IMR-90 (cell line): ENCODE results near the gene ATG14. TPM values are rescaled to one million over a fixed set of nuclear protein-coding genes. Genes with fewer than 3 reads are reported as not detected.

Source experiments
- ATAC-seq: fragments of 200-7000 bp; cut with Tn5 transposase; 2 replicates; pipeline ENCODE4 v1.9.1; 2020; ENCODE audit warnings: low read depth, mild to moderate bottlenecking, moderate library complexity
- BruUV-seq: library from RNA; stranded (reverse); fragments of 400-500 nt; replicated peaks from 2 replicates; lab custom pipeline; 2021; lab: Mats Ljungman, UMichigan
- CTCF ChIA-PET: fragments of 300-600 bp; formaldehyde crosslinking; extraction: SDS; loops from one replicate; lab custom pipeline; 2021; ENCODE audit warnings: antibody characterized with exemption; lab: Yijun Ruan, JAX
- POLR2A ChIA-PET: fragments of 300-600 bp; sonication (Branson Sonifier 250); formaldehyde crosslinking; loops from one replicate; lab custom pipeline; 2022; ENCODE audit warnings: antibody characterized with exemption; ENCODE audit not compliant: unreplicated experiment; lab: Charles Lee
- DNase-seq: peaks from one replicate; pipeline ENCODE4 v3.0.0; 2013
- H2AFZ ChIP-seq: replicated peaks from 2 replicates; pipeline ENCODE3; 2013; ENCODE audit warnings: low read length, mild to moderate bottlenecking; ENCODE audit not compliant: poor library complexity
- H2AK5ac ChIP-seq: 2 replicates; pipeline ENCODE4 v1.6.1; 2013; ENCODE audit warnings: low read depth, low read length, inconsistent platforms
- H2AK9ac ChIP-seq: replicated peaks from 2 replicates; pipeline ENCODE3; 2013; ENCODE audit warnings: mild to moderate bottlenecking, low read depth, low read length, moderate library complexity; ENCODE audit not compliant: poor library complexity
- H2BK120ac ChIP-seq: 2 replicates; pipeline ENCODE4 v1.6.1; 2013; ENCODE audit warnings: low read depth, low read length, inconsistent platforms
- H2BK15ac ChIP-seq: 3 replicates; pipeline ENCODE4 v1.6.1; 2013; ENCODE audit warnings: low read depth, low read length, inconsistent platforms
- H2BK20ac ChIP-seq: 2 replicates; pipeline ENCODE4 v1.6.1; 2013; ENCODE audit warnings: low read depth, mild to moderate bottlenecking, inconsistent platforms, low read length, moderate library complexity
- H2BK5ac ChIP-seq: 2 replicates; pipeline ENCODE4 v1.6.1; 2013; ENCODE audit warnings: mild to moderate bottlenecking, low read depth, low read length, inconsistent platforms; ENCODE audit not compliant: poor library complexity, severe bottlenecking
- H3K14ac ChIP-seq: replicated peaks from 2 replicates; pipeline ENCODE4 v1.6.1; 2013; ENCODE audit warnings: low read depth, low read length, inconsistent platforms
- H3K18ac ChIP-seq: 2 replicates; pipeline ENCODE4 v1.6.1; 2013; ENCODE audit warnings: low read depth, low read length, control low read depth
- H3K23ac ChIP-seq: 2 replicates; pipeline ENCODE4 v1.6.1; 2013; ENCODE audit warnings: low read depth, low read length, inconsistent platforms
- H3K27ac ChIP-seq: 2 replicates; pipeline ENCODE4 v1.5.1; 2013; ENCODE audit warnings: mild to moderate bottlenecking, control low read depth, low read length; ENCODE audit not compliant: insufficient read depth
- H3K27me3 ChIP-seq: 2 replicates; pipeline ENCODE4 v1.6.1; 2013; ENCODE audit warnings: low read length; ENCODE audit not compliant: control insufficient read depth, insufficient read depth
- H3K36me3 ChIP-seq: 2 replicates; pipeline ENCODE4 v1.6.1; 2013; ENCODE audit warnings: low read length, mixed read lengths; ENCODE audit not compliant: control insufficient read depth, insufficient read depth
- H3K4ac ChIP-seq: 2 replicates; pipeline ENCODE4 v1.6.1; 2013; ENCODE audit warnings: low read depth, low read length, inconsistent platforms
- H3K4me1 ChIP-seq: 2 replicates; pipeline ENCODE4 v1.6.1; 2013; ENCODE audit warnings: low read length, mixed read lengths; ENCODE audit not compliant: control insufficient read depth, insufficient read depth
- H3K4me2 ChIP-seq: 2 replicates; pipeline ENCODE4 v1.6.1; 2013; ENCODE audit warnings: low read depth, mild to moderate bottlenecking, control low read depth, low read length, moderate library complexity
- H3K4me3 ChIP-seq: 2 replicates; pipeline ENCODE4 v1.5.1; 2013; ENCODE audit warnings: low read depth, mild to moderate bottlenecking, control low read depth, low read length, moderate library complexity; ENCODE audit not compliant: insufficient read depth
- H3K56ac ChIP-seq: 2 replicates; pipeline ENCODE4 v1.6.1; 2013; ENCODE audit warnings: low read length, inconsistent platforms; ENCODE audit not compliant: insufficient read depth; ENCODE audit errors: extremely low read depth
- H3K79me1 ChIP-seq, 2 experiments: 2 replicates each; pipeline ENCODE4 v1.6.1; 2013; ENCODE audit warnings: low read length in 2 of 2, inconsistent platforms in 1 of 2, low read depth in 1 of 2
- H3K9ac ChIP-seq: 2 replicates; pipeline ENCODE4 v1.6.1; 2013; ENCODE audit warnings: low read depth, low read length, control low read depth
- H3K9me1 ChIP-seq: 2 replicates; pipeline ENCODE4 v1.6.1; 2013; ENCODE audit warnings: low read length, inconsistent platforms; ENCODE audit not compliant: insufficient read depth
- H3K9me3 ChIP-seq: 2 replicates; pipeline ENCODE4 v1.6.1; 2013; ENCODE audit warnings: low read length; ENCODE audit not compliant: control insufficient read depth, insufficient read depth
- H4K20me1 ChIP-seq: 2 replicates; pipeline ENCODE4 v1.6.1; 2013; ENCODE audit warnings: low read length, inconsistent platforms; ENCODE audit not compliant: insufficient read depth
- H4K5ac ChIP-seq: 2 replicates; pipeline ENCODE4 v1.6.1; 2013; ENCODE audit warnings: mild to moderate bottlenecking, low read depth, low read length, control low read depth
- H4K8ac ChIP-seq, 2 experiments: 2 replicates each; pipeline ENCODE4 v1.6.1; 2013; ENCODE audit warnings: low read depth in 2 of 2, low read length in 2 of 2, control low read depth in 1 of 2, inconsistent platforms in 1 of 2
- H4K91ac ChIP-seq: 2 replicates; pipeline ENCODE4 v1.6.1; 2013; ENCODE audit warnings: low read depth, low read length, inconsistent platforms; ENCODE audit not compliant: insufficient read depth
- BHLHE40 ChIP-seq: fragments of 150-350 bp; IDR thresholded peaks from 2 replicates; pipeline ENCODE4 v1.6.1; 2016; ENCODE audit warnings: mild to moderate bottlenecking, low read depth, low read length
- CTCF ChIP-seq: conservative IDR thresholded peaks from 2 replicates; pipeline ENCODE4 v1.5.1; 2012; ENCODE audit warnings: mild to moderate bottlenecking, low read depth, low read length, improper control_type of control experiment
- MAFK ChIP-seq: IDR thresholded peaks from 2 replicates; pipeline ENCODE4 v1.6.1; 2012; ENCODE audit warnings: low read depth, low read length, improper control_type of control experiment
- MAZ ChIP-seq: IDR thresholded peaks from 2 replicates; pipeline ENCODE4 v1.6.1; 2012; ENCODE audit warnings: low read depth, mild to moderate bottlenecking, low read length, improper control_type of control experiment, moderate library complexity, borderline replicate concordance
- NFE2L2 ChIP-seq: fragments of 150-350 bp; IDR thresholded peaks from 2 replicates; pipeline ENCODE4 v1.6.1; 2016; ENCODE audit warnings: low read depth, mild to moderate bottlenecking, low read length
- RAD21 ChIP-seq: IDR thresholded peaks from 2 replicates; pipeline ENCODE4 v1.6.1; 2012; ENCODE audit warnings: low read length, improper control_type of control experiment
- USF2 ChIP-seq: fragments of 150-350 bp; IDR thresholded peaks from 2 replicates; pipeline ENCODE4 v1.6.1; 2017; ENCODE audit warnings: mild to moderate bottlenecking, antibody characterized with exemption, low read length, low read depth
- WGBS, 2 experiments: methylation state at CpG; one replicate each; pipeline versions ENCODE4 v1.1.5 to v1.1.7; 2013; ENCODE audit warnings: missing lambda C conversion rate in 2 of 2; ENCODE audit not compliant: insufficient read length in 1 of 2; ENCODE audit errors: extremely low coverage in 2 of 2; 5-methylcytosine and 5-hydroxymethylcytosine counted together
- dilution Hi-C: fragments of 300-500 bp; cut with HindIII; formaldehyde crosslinking; loops from one replicate; pipeline ENCODE4 v1.14.3; 2018; ENCODE audit warnings: low sequenced_read_pairs; ENCODE audit not compliant: unreplicated experiment
- in situ Hi-C: fragments of 300-500 bp; cut with MboI; formaldehyde crosslinking; loops from 3 replicates; pipeline ENCODE4 v1.14.3; 2019; ENCODE audit warnings: low sequenced_read_pairs, inconsistent platforms, mixed read lengths
- intact Hi-C: fragments of 100-400 bp; cut with micrococcal nuclease; formaldehyde crosslinking; loops from 2 replicates; pipeline ENCODE4 v1.10.0; 2022
- polyA plus RNA-seq, 3 experiments: library from polyadenylated mRNA; depleted of rRNA; stranded (reverse); fragments of >200 nt; gene quantifications; 2 replicates each; pipeline ENCODE4 v1.2.3, GENCODE V29; 2012; ENCODE audit warnings: low replicate concordance in 1 of 3
- total RNA-seq: library from RNA; depleted of rRNA; stranded (reverse); fragments of >200 nt; gene quantifications from 2 replicates; pipeline ENCODE4 v1.2.3, GENCODE V29; 2012

ATG14 gene
- total and polyA plus RNA-seq, 2 of the 4 experiments (the other 2 are of a cell fraction) = 5.0 to 12.4 TPM

GRCh38 chr14:55387121-55387520, 24.5 kb downstream of the ATG14 start:
- no peak overlapping the region for H3K23ac ChIP-seq
- CTCF ChIA-PET = interaction anchor here (1.0 kb wide), 1 partner anchor 28 kb away, joined by 3 read pairs; no protein-coding TSS in a partner anchor
- ATAC-seq = no peak

More at GRCh38 chr14:55387121-55387520, 24.5 kb downstream of the ATG14 start:
- no peak overlapping the region for H3K4me3 ChIP-seq
- peaks cover 15% of the 10 kb centered on the region for H3K9me1 ChIP-seq
- H2BK20ac ChIP-seq = no peak overlapping the region
- intact Hi-C loops = no loop called here
- H3K9me3 ChIP-seq = no peaks in the 10 kb centered on the region
- H3K27ac ChIP-seq = no peak overlapping the region
- dilution Hi-C loops = no loop called here
- H4K8ac ChIP-seq = no peak overlapping the region
- peaks cover 0 to 26% of the 10 kb centered on the region in 2 experiments; a peak in 2 of 4 replicates for H3K79me1 ChIP-seq
- no peak overlapping the region; the same call in 1 of the 2 replicates for H2BK120ac ChIP-seq
- H4K20me1 ChIP-seq = no peaks in the 10 kb centered on the region
- no CpG with 5 or more reads among the region's 4 CpGs for whole genome bisulfite sequencing, 2 experiments
- H4K91ac ChIP-seq = no peak overlapping the region
- H3K4ac ChIP-seq = peak overlapping the region; percentile 38
- peaks cover 18% of the 10 kb centered on the region for H3K4me1 ChIP-seq
- in situ Hi-C loops = no loop called here
- H3K18ac ChIP-seq = no peak overlapping the region
- POLR2A ChIA-PET = no interaction called here
- no peak for DNase-seq
- H2AFZ ChIP-seq = no peak overlapping the region
- no peaks in the 10 kb centered on the region for H3K27me3 ChIP-seq
- TF ChIP-seq RAD21 (no peak), CTCF (no peak), NFE2L2 (no peak), MAFK (no peak), BHLHE40 (no peak), USF2 (no peak), MAZ (no peak)
- H2AK5ac ChIP-seq = peak overlapping the region; percentile 58; the same call in 1 of the 2 replicates
- no peak overlapping the region for H4K5ac ChIP-seq
- H2AK9ac ChIP-seq = no peak overlapping the region
- H3K14ac ChIP-seq = no peak overlapping the region
- H3K4me2 ChIP-seq = no peak overlapping the region
- BruUV-seq = no TSS peak
- no peak overlapping the region for H2BK5ac ChIP-seq
- no peak overlapping the region for H3K56ac ChIP-seq
- H3K36me3 ChIP-seq = peaks cover 12% of the 10 kb centered on the region
- H2BK15ac ChIP-seq = peak overlapping the region; percentile 43; the same call in 1 of the 3 replicates
- H3K9ac ChIP-seq = no peak overlapping the region
